CD8-positive, alpha-beta memory T cell (primary cell): ENCODE results near the gene RGS21. TPM values are rescaled to one million over a fixed set of nuclear protein-coding genes. Genes with fewer than 3 reads are reported as not detected.

Experiments used
- CTCF ChIA-PET: fragments of 350-600 bp; sonication (Branson Sonifier 250); formaldehyde crosslinking; loops from one replicate; lab custom pipeline; 2021; ENCODE audit warnings: antibody characterized with exemption; lab: Charles Lee
- POLR2A ChIA-PET: fragments of 350-600 bp; sonication (Branson Sonifier 250); formaldehyde crosslinking; loops from one replicate; lab custom pipeline; 2021; ENCODE audit warnings: antibody characterized with exemption; lab: Charles Lee
- DNase-seq, 5 donors: peaks; one replicate each; pipeline versions ENCODE4 v3.0.0 to v3.0.0-alpha.2; 2020 to 2022; ENCODE audit warnings: mixed read lengths in 1 of 5
- H3K27ac ChIP-seq: one replicate; pipeline ENCODE4 v1.7.0; 2013; ENCODE audit warnings: low read depth, mild to moderate bottlenecking, low read length, moderate library complexity
- H3K27me3 ChIP-seq: 2 replicates; pipeline ENCODE4 v1.7.0; 2013; ENCODE audit warnings: low read length, mild to moderate bottlenecking; ENCODE audit not compliant: insufficient read depth, poor library complexity, severe bottlenecking
- H3K36me3 ChIP-seq: 2 replicates; pipeline ENCODE4 v1.7.0; 2013; ENCODE audit warnings: mild to moderate bottlenecking, low read length, moderate library complexity; ENCODE audit not compliant: insufficient read depth
- H3K4me1 ChIP-seq: 2 replicates; pipeline ENCODE4 v1.7.0; 2013; ENCODE audit warnings: mild to moderate bottlenecking, low read length, moderate library complexity; ENCODE audit not compliant: insufficient read depth
- H3K4me3 ChIP-seq: 2 replicates; pipeline ENCODE4 v1.7.0; 2013; ENCODE audit warnings: mild to moderate bottlenecking, low read length
- H3K9me3 ChIP-seq: 2 replicates; pipeline ENCODE4 v1.7.0; 2013; ENCODE audit warnings: mild to moderate bottlenecking, low read length
- H3K27ac Mint-ChIP-seq, 8 donors: one replicate each; pipeline ENCODE4 v1.8.0; 2020 to 2021; ENCODE audit warnings: mixed read lengths in 8 of 8, mild to moderate bottlenecking in 6 of 8, inconsistent platforms in 3 of 8, moderate library complexity in 3 of 8
- H3K27me3 Mint-ChIP-seq, 2 donors: one replicate each; pipeline ENCODE4 v1.8.0; 2020 to 2021; ENCODE audit warnings: mixed read lengths in 2 of 2, mild to moderate bottlenecking in 1 of 2, moderate library complexity in 1 of 2
- H3K36me3 Mint-ChIP-seq, 3 donors: one replicate each; pipeline ENCODE4 v1.8.0; 2020 to 2021; ENCODE audit warnings: mixed read lengths in 3 of 3, inconsistent platforms in 1 of 3, mild to moderate bottlenecking in 1 of 3
- H3K4me1 Mint-ChIP-seq, 3 donors: one replicate each; pipeline ENCODE4 v1.8.0; 2020 to 2021; ENCODE audit warnings: mixed read lengths in 3 of 3, inconsistent platforms in 1 of 3, mild to moderate bottlenecking in 1 of 3
- H3K4me3 Mint-ChIP-seq, 7 donors: one replicate each; pipeline ENCODE4 v1.8.0; 2020 to 2021; ENCODE audit warnings: mixed read lengths in 7 of 7, mild to moderate bottlenecking in 6 of 7, moderate library complexity in 4 of 7, inconsistent platforms in 2 of 7
- H3K9me3 Mint-ChIP-seq, 5 donors: one replicate each; pipeline ENCODE4 v1.8.0; 2020 to 2022; ENCODE audit warnings: mixed read lengths in 5 of 5, mild to moderate bottlenecking in 3 of 5, moderate library complexity in 2 of 5, inconsistent platforms in 1 of 5
- polyA plus RNA-seq: library from polyadenylated mRNA; unstranded; fragments of 300-500 nt; fragmentation: Illumina TruSeq; gene quantifications from one replicate; pipeline ENCODE4 v1.2.3, GENCODE V29; 2021
- total RNA-seq, 2 experiments: library from RNA; stranded (reverse); gene quantifications; one replicate each; pipeline ENCODE4 v1.2.3, GENCODE V29; 2021

RGS21 gene
- total and polyA plus RNA-seq, 3 experiments from 2014 or later: not detected

DNA sequence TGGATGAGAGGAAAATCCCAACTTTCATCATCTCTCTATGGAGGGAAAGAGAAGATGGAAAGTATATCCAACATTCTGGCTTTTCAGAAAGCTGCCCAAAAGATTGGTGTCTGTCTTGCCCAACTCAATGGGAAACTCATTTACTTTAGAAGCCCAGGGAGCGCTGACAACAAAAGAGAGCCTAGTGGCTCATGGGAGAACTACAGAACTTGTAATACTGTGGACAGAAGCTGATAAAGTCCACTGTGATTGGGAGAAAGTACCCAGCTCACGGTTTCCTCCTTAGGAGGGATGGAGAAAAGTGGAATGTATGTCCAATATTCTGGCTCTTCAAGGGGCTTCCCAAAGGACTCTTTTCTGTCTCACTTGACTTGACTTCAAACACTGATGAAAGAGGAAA is 66.0 kb downstream of the RGS21 start:
- H3K4me1 ChIP-seq: no peaks in the 10 kb centered on the region
- H3K36me3 ChIP-seq: no peaks in the 10 kb centered on the region
- DNase-seq: no peak
- no peaks in the 10 kb centered on the region for H3K27me3 ChIP-seq
- Mint-ChIP-seq H3K4me3 (no peak overlapping the region), H3K27me3 (peaks cover 1 to 5% of the 10 kb centered on the region in 2 donors), H3K36me3 (no peaks in the 10 kb centered on the region), H3K4me1 (no peaks in the 10 kb centered on the region), H3K9me3 (peaks cover 0 to 3% (median 0%) of the 10 kb centered on the region in 5 donors), H3K27ac (peak overlapping the region in 1 of 8 donors; percentile 17)
- no peaks in the 10 kb centered on the region for H3K9me3 ChIP-seq
- CTCF ChIA-PET: no interaction called here
- H3K27ac ChIP-seq: no peak overlapping the region
- H3K4me3 ChIP-seq: no peak overlapping the region
- POLR2A ChIA-PET: no interaction called here

DNA sequence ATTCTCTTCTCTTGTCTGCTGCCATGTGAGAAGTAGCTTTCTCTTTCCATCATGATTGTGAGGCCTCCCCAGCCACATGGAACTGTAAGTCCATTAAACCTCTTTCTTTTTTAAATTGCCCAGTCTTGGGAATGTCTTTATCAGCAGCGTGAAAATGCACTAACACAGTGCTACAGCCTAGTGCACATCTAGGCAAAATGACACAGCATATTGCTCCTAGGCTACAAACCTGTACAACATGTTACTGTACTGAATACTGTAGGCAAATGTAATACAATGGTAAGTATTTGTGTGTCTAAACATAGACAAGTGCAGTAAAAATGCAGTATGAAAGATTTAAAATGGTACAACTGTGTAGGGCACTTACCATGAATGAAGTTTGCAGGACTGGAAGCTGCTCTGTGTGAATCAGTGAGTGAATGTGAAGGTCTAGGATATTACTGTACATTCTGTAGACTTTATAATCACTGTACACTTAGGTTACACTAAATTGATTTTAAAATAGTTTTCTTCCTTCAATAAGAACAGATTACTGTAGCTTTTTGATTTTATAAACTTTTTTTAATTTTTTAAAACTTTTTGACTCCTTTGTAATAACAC is 69.4 kb downstream of the RGS21 start:
- Mint-ChIP-seq H3K27ac (no peak overlapping the region), H3K4me3 (no peak overlapping the region), H3K27me3 (peaks cover 1 to 5% of the 10 kb centered on the region in 2 donors), H3K36me3 (no peaks in the 10 kb centered on the region), H3K4me1 (no peaks in the 10 kb centered on the region), H3K9me3 (peaks cover 0 to 3% (median 0%) of the 10 kb centered on the region in 5 donors)
- ChIA-PET POLR2A (no interaction called here), CTCF (no interaction called here)
- Histone ChIP-seq H3K4me3 (no peak overlapping the region), H3K27me3 (no peaks in the 10 kb centered on the region), H3K36me3 (no peaks in the 10 kb centered on the region), H3K4me1 (no peaks in the 10 kb centered on the region), H3K9me3 (no peaks in the 10 kb centered on the region), H3K27ac (no peak overlapping the region)
- no peak for DNase-seq

DNA sequence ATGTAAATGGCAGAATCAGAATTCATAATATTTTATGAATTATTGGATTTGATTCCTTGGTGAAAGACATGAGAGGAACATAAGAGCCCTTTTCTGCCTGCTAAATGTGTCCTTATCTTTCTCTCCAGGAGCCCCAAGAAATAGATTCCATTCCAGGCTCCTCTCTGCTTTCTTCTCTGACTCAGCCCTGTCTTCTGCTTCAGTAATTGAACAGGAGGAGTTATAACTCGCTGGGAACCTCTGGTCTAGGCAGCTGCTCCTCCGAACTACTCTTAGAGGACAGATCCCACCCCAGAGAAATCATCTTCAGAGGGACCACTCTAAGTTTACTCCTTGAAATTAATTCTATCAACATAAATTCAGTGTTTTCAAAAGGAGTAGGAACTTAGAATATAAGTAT is 78.4 kb downstream of the RGS21 start:
- Histone ChIP-seq H3K27ac (no peak overlapping the region), H3K4me3 (no peak overlapping the region), H3K36me3 (no peaks in the 10 kb centered on the region), H3K9me3 (no peaks in the 10 kb centered on the region), H3K4me1 (no peaks in the 10 kb centered on the region), H3K27me3 (no peaks in the 10 kb centered on the region)
- peaks cover 0 to 2% (median 0%) of the 10 kb centered on the region in 5 donors for H3K9me3 Mint-ChIP-seq
- ChIA-PET CTCF (no interaction called here), POLR2A (no interaction called here)
- H3K27me3 Mint-ChIP-seq: peaks cover 0 to 2% of the 10 kb centered on the region in 2 donors
- no peak overlapping the region for H3K27ac Mint-ChIP-seq
- H3K36me3 Mint-ChIP-seq: no peaks in the 10 kb centered on the region
- DNase-seq: no peak
- no peak overlapping the region for H3K4me3 Mint-ChIP-seq
- H3K4me1 Mint-ChIP-seq: no peaks in the 10 kb centered on the region

DNA sequence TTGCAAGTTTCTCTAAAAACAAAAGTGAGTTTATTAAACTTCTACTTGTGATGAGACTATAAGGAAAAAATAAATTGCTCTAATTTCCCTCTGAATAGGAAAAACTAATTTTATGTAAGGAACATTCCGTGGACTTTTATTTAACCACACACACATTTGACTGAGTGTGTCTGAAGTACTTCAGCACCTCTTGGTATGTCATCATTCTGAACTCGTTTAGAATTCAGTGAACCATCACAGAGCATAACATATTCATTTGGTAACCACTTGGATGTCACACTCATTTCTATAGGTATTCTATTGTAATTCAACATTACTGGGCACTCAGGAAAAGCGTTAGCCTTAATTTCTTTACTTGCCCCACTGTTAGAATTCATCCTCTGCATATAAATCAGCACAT is 79.1 kb downstream of the RGS21 start:
- POLR2A ChIA-PET: no interaction called here
- Mint-ChIP-seq H3K36me3 (no peaks in the 10 kb centered on the region), H3K4me3 (no peak overlapping the region), H3K9me3 (peaks cover 0 to 2% (median 0%) of the 10 kb centered on the region in 5 donors), H3K27me3 (peaks cover 2 to 5% of the 10 kb centered on the region in 2 donors), H3K27ac (no peak overlapping the region), H3K4me1 (no peaks in the 10 kb centered on the region)
- H3K4me3 ChIP-seq: no peak overlapping the region
- H3K27ac ChIP-seq: no peak overlapping the region
- H3K9me3 ChIP-seq: no peaks in the 10 kb centered on the region
- no peaks in the 10 kb centered on the region for H3K27me3 ChIP-seq
- CTCF ChIA-PET: interaction anchor here (1.1 kb wide), 1 partner anchor 20 kb away, joined by 3 read pairs; no protein-coding TSS in a partner anchor
- H3K36me3 ChIP-seq: no peaks in the 10 kb centered on the region
- H3K4me1 ChIP-seq: no peaks in the 10 kb centered on the region
- DNase-seq: no peak

DNA sequence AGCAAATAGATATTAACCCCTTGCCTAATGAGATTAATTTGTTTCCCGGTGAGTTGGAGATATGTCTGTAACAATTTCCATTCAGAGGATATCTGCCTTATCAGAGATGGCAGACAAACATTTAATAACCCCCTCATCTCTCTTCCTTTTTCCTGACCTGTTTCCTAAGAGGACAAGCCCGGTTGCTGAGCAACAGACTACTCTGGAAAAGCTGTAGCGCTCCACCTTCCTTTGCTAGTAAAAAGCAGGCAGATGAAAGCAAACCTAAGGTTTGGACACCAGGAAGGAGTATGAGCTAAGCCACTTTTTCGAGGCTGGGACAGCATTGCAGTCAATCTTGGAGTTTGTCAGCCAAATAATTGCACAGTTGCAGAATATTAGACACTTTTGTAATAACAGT is 82.4 kb downstream of the RGS21 start:
- H3K36me3 ChIP-seq: no peaks in the 10 kb centered on the region
- H3K27ac ChIP-seq: no peak overlapping the region
- Mint-ChIP-seq H3K27me3 (peaks cover 1 to 5% of the 10 kb centered on the region in 2 donors), H3K27ac (no peak overlapping the region), H3K4me1 (peaks cover 0 to 8% (median 0%) of the 10 kb centered on the region in 3 donors), H3K4me3 (no peak overlapping the region), H3K9me3 (no peaks in the 10 kb centered on the region), H3K36me3 (no peaks in the 10 kb centered on the region)
- H3K4me3 ChIP-seq: no peak overlapping the region
- ChIA-PET POLR2A (no interaction called here), CTCF (no interaction called here)
- no peak for DNase-seq
- no peaks in the 10 kb centered on the region for H3K4me1 ChIP-seq
- no peaks in the 10 kb centered on the region for H3K9me3 ChIP-seq
- no peaks in the 10 kb centered on the region for H3K27me3 ChIP-seq

DNA sequence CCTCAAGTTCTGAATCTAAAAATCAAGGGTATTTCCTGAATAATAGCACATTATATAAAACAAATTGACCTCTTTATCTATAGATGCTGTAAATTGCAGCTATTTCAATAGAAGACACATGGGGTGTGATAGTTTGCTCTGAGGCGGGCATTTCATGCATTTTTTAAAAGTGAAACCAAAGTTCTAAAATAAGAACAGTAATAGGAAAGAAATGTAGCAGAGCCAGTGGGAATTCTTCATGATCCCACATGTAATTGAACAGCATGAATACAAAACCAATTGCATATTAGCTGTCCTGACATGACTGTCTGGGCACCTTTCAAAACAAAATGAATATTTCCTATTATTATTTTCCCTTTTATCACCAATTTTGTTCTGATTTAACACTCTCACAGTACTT is 85.0 kb downstream of the RGS21 start:
- no peak for DNase-seq
- CTCF ChIA-PET: no interaction called here
- Mint-ChIP-seq H3K9me3 (no peaks in the 10 kb centered on the region), H3K4me1 (peaks cover 0 to 8% (median 0%) of the 10 kb centered on the region in 3 donors), H3K27me3 (peaks cover 1 to 5% of the 10 kb centered on the region in 2 donors), H3K36me3 (no peaks in the 10 kb centered on the region), H3K27ac (no peak overlapping the region), H3K4me3 (no peak overlapping the region)
- Histone ChIP-seq H3K27ac (no peak overlapping the region), H3K27me3 (no peaks in the 10 kb centered on the region), H3K36me3 (no peaks in the 10 kb centered on the region), H3K4me1 (no peaks in the 10 kb centered on the region), H3K9me3 (no peaks in the 10 kb centered on the region), H3K4me3 (no peak overlapping the region)
- POLR2A ChIA-PET: no interaction called here

DNA sequence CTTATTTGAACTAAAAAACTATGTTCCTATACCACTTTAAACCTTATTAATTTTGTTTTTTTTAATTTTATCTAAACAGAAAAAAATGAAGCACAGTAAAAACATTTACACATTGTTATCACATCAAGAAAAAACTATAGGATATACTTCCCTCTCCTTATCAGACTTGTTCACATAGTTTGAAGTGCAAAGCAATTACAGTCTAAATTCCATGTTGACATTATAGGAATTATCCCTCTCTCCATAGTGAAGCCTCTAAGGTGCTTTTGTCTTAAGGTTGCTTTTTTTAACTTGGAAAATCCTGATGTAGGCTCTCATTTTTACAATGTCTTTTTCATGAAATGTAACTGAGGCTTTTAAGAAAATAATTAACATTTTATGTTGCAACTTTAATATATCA is 85.8 kb downstream of the RGS21 start:
- Histone ChIP-seq H3K27me3 (no peaks in the 10 kb centered on the region), H3K9me3 (no peaks in the 10 kb centered on the region), H3K27ac (no peak overlapping the region), H3K4me3 (no peak overlapping the region), H3K4me1 (no peaks in the 10 kb centered on the region), H3K36me3 (no peaks in the 10 kb centered on the region)
- Mint-ChIP-seq H3K4me1 (peaks cover 0 to 8% (median 0%) of the 10 kb centered on the region in 3 donors), H3K9me3 (no peaks in the 10 kb centered on the region), H3K27ac (no peak overlapping the region), H3K27me3 (peaks cover 1 to 5% of the 10 kb centered on the region in 2 donors), H3K36me3 (no peaks in the 10 kb centered on the region), H3K4me3 (no peak overlapping the region)
- ChIA-PET CTCF (no interaction called here), POLR2A (no interaction called here)
- no peak for DNase-seq

DNA sequence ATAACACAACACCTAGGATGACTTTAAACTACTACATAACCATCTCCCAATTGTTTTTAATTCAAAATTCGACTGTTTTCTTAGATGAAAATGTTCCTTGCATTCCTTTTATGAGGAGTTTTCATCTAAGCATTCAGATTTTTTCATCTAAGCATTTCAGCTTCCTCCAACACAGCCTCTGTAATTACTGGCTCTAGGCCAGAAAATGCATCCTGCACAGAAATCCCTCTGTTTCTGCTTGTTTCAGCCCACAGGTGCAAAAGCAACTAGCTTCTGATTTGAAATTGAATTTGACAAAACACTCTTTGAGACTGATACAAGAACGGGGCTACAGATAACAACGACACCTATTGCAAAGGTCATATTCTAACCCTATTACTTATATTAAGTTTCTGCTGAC is 90.4 kb downstream of the RGS21 start:
- CTCF ChIA-PET: no interaction called here
- Histone ChIP-seq H3K27ac (no peak overlapping the region), H3K27me3 (no peaks in the 10 kb centered on the region), H3K4me1 (no peaks in the 10 kb centered on the region), H3K9me3 (no peaks in the 10 kb centered on the region), H3K36me3 (no peaks in the 10 kb centered on the region), H3K4me3 (no peak overlapping the region)
- Mint-ChIP-seq H3K36me3 (no peaks in the 10 kb centered on the region), H3K4me3 (no peak overlapping the region), H3K27me3 (no peaks in the 10 kb centered on the region), H3K27ac (no peak overlapping the region), H3K4me1 (no peaks in the 10 kb centered on the region), H3K9me3 (no peaks in the 10 kb centered on the region)
- no peak for DNase-seq
- POLR2A ChIA-PET: no interaction called here
